Fibroblast of lung (primary cell): ENCODE results near the gene TOMM40. TPM values are rescaled to one million over a fixed set of nuclear protein-coding genes. Genes with fewer than 3 reads are reported as not detected.
A peak's percentile ranks its signal among the peaks of the same experiment; 100 is the strongest.
"Not testable (repeated sequence)": the region's sequence is repeated elsewhere in the genome, so short reads cannot be mapped to it uniquely, and the experiment has no call there.

Experiments used
- DNase-seq, 2 donors: peaks; one replicate each; pipeline versions ENCODE4 v3.0.0 to v3.0.0-alpha.2; 2010; ENCODE audit warnings: low read depth in 2 of 2
- H2AFZ ChIP-seq: 2 replicates; pipeline ENCODE4 v1.5.1; 2012; ENCODE audit warnings: low read length, control low read depth, inconsistent platforms
- H3K27ac ChIP-seq: 2 replicates; pipeline ENCODE4 v1.5.1; 2011; ENCODE audit warnings: low read length, control low read depth; ENCODE audit not compliant: insufficient read depth
- H3K27me3 ChIP-seq: 2 replicates; pipeline ENCODE4 v1.5.1; 2011; ENCODE audit warnings: mild to moderate bottlenecking, low read length; ENCODE audit not compliant: control insufficient read depth, insufficient read depth
- H3K36me3 ChIP-seq: 2 replicates; pipeline ENCODE4 v1.5.1; 2011; ENCODE audit warnings: low read length; ENCODE audit not compliant: control insufficient read depth, insufficient read depth
- H3K4me1 ChIP-seq: 2 replicates; pipeline ENCODE4 v1.5.1; 2011; ENCODE audit warnings: low read length; ENCODE audit not compliant: control insufficient read depth, insufficient read depth; ENCODE audit errors: extremely low read depth
- H3K4me2 ChIP-seq: 2 replicates; pipeline ENCODE4 v1.5.1; 2011; ENCODE audit warnings: low read length, control low read depth; ENCODE audit not compliant: insufficient read depth; ENCODE audit errors: extremely low read depth
- H3K4me3 ChIP-seq, 4 experiments: fragments of 200-600 bp in 1 of 4; sonication (generic) in 1 of 4; replicated peaks in 1 of 4; 2 replicates each; pipeline ENCODE4 v1.5.1; 2011 to 2016; ENCODE audit warnings: low read length in 4 of 4, low read depth in 3 of 4, mild to moderate bottlenecking in 3 of 4, control low read depth in 2 of 4, inconsistent platforms in 1 of 4, mixed read lengths in 1 of 4; ENCODE audit not compliant: insufficient read depth in 1 of 4; ENCODE audit errors: control extremely low read depth in 1 of 4
- H3K79me2 ChIP-seq: 2 replicates; pipeline ENCODE4 v1.5.1; 2012; ENCODE audit warnings: mild to moderate bottlenecking, low read length, inconsistent platforms; ENCODE audit not compliant: control insufficient read depth, insufficient read depth
- H3K9ac ChIP-seq: 2 replicates; pipeline ENCODE4 v1.5.1; 2011; ENCODE audit warnings: mild to moderate bottlenecking, low read length, control low read depth; ENCODE audit not compliant: insufficient read depth
- H3K9me3 ChIP-seq: 2 replicates; pipeline ENCODE4 v1.5.1; 2012; ENCODE audit warnings: low read depth, low read length; ENCODE audit not compliant: control insufficient read depth, insufficient read depth
- H4K20me1 ChIP-seq: 2 replicates; pipeline ENCODE4 v1.5.1; 2011; ENCODE audit warnings: low read length; ENCODE audit not compliant: control insufficient read depth, insufficient read depth; ENCODE audit errors: extremely low read depth
- CTCF ChIP-seq, 2 donors: IDR thresholded peaks in 1 of 2; conservative IDR thresholded peaks in 1 of 2; 1 replicate in 1 of 2; 2 replicates in 1 of 2; pipeline ENCODE4 v1.5.1; 2011 to 2012; ENCODE audit warnings: low read length in 2 of 2, control low read depth in 1 of 2, inconsistent platforms in 1 of 2, low read depth in 1 of 2, mild to moderate bottlenecking in 1 of 2
- EZH2 ChIP-seq: IDR thresholded peaks from 2 replicates; pipeline ENCODE4 v1.5.1; 2012; ENCODE audit warnings: low read length, control low read depth, mild to moderate bottlenecking; ENCODE audit errors: missing control alignments
- polyA plus RNA-seq, 2 donors: library from polyadenylated mRNA; depleted of rRNA in 1 of 2; stranded (reverse) in 1 of 2; unstranded in 1 of 2; fragments of >200 nt; gene quantifications; 2 replicates each; pipeline ENCODE4 v1.2.1, GENCODE V29; 2011 to 2012; ENCODE audit warnings: missing spikeins in 1 of 2
- total RNA-seq: library from RNA; depleted of rRNA; stranded (reverse); fragments of >200 nt; gene quantifications from 2 replicates; pipeline ENCODE4 v1.2.1, GENCODE V29; 2014

TOMM40 gene
- total and polyA plus RNA-seq, 2 donors (not counting 1 experiment from before 2014, with no cell fraction given), result 21.8 to 32.1 TPM

- no peaks in the 10 kb centered on the region for H3K27me3 ChIP-seq
- H3K9me3 ChIP-seq, result no peaks in the 10 kb centered on the region
- H3K9ac ChIP-seq, result no peak overlapping the region
- H3K79me2 ChIP-seq, result peaks cover 15% of the 10 kb centered on the region
- H3K4me3 ChIP-seq, result no peak overlapping the region
- TF ChIP-seq EZH2 (no peak), CTCF (conservative IDR thresholded peaks at IDR 0.05 in 1 of 2, IDR thresholded peaks at IDR 0.05 in 1 of 2; ENCODE audit: low read depth in 1 of 2, low read length in 2 of 2) (no peak)
- no peak overlapping the region for H2AFZ ChIP-seq
- H3K36me3 ChIP-seq, result peaks cover 14% of the 10 kb centered on the region
- no peak overlapping the region for H3K4me2 ChIP-seq
- H4K20me1 ChIP-seq, result no peaks in the 10 kb centered on the region
- H3K27ac ChIP-seq, result no peak overlapping the region
- peaks cover 11% of the 10 kb centered on the region for H3K4me1 ChIP-seq
- DNase-seq, result no peak
Observed at GRCh38 chr19:44887648-44888047, 3.4 kb upstream of the TOMM40 start.

- H3K9me3 ChIP-seq, DNase-seq, H3K27ac ChIP-seq, H2AFZ ChIP-seq, H3K9ac ChIP-seq, H4K20me1 ChIP-seq, H3K27me3 ChIP-seq, H3K4me2 ChIP-seq, H3K4me3 ChIP-seq: not testable (repeated sequence)
- H3K79me2 ChIP-seq, result peaks cover 22% of the 10 kb centered on the region
- H3K4me1 ChIP-seq, result peaks cover 15% of the 10 kb centered on the region
- H3K36me3 ChIP-seq, result peaks cover 19% of the 10 kb centered on the region
Observed at GRCh38 chr19:44888335-44888734, 2.7 kb upstream of the TOMM40 start.

GRCh38 chr19:44889830-44890365, 1.2 kb upstream of the TOMM40 start:
- no peak for DNase-seq
- no peaks in the 10 kb centered on the region for H3K27me3 ChIP-seq
- H3K9ac ChIP-seq, result no peak overlapping the region
- TF ChIP-seq EZH2, result no peak
- TF ChIP-seq CTCF (conservative IDR thresholded peaks at IDR 0.05 in 1 of 2, IDR thresholded peaks at IDR 0.05 in 1 of 2; ENCODE audit: low read depth in 1 of 2, low read length in 2 of 2), result no peak
- H3K27ac ChIP-seq, result peak overlapping the region; percentile 82
- peaks cover 24% of the 10 kb centered on the region for H3K79me2 ChIP-seq
- no peaks in the 10 kb centered on the region for H4K20me1 ChIP-seq
- H3K4me3 ChIP-seq, result peak overlapping the region; percentile 7 to 80 (median 41)
- peak overlapping the region; percentile 18 for H2AFZ ChIP-seq
- peak overlapping the region; percentile 73 for H3K4me2 ChIP-seq
- peaks cover 15% of the 10 kb centered on the region for H3K4me1 ChIP-seq
- H3K9me3 ChIP-seq, result no peaks in the 10 kb centered on the region
- peaks cover 22% of the 10 kb centered on the region for H3K36me3 ChIP-seq
